ENCODE results near the gene ZNF141.

DNA sequence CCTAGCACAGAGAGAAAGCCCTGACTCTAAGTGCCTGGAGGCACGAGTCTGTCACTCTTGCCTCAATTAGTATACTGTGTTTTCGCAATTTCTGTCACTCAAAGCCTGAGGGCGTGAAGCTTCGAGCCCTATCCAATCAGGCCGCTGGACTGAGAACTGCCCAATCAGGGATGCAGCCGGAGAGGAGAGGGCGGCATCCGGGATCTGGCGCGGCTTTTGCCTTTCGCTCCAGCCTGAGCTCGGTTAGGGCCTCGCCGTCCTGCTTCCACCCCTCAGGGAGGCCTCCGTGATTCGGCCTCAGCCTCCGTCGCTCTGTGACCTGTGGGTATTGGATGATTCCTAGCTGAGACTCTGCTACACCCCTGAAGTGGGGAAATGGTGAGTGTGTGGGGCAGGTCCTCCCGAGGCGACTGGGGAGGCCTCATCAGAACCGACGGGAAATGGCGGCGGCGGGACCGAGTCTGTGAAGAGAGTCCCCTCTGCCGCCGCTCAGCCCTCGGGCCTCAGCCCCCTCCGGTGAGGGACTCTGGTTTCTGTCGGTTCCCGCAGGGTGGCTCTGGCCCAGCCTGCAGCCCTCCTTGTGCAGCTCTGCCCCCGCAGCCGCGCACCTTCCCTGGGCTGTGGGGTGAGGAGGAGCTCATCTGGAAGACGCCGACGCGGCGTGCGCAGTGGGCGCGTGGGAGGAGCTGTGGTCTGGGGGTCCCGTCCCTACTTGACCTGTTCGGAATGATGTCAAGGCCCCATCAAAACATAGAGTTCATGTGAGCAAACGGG lies 48.5 kb downstream of the ZNF141 start:
- TF ChIP-seq CTCF (IDR thresholded peaks at IDR 0.05; ENCODE audit: poor library complexity, severe bottlenecking) (no peak), POLR2AphosphoS5 (IDR thresholded peaks at IDR 0.05) (no peak), EP300 (conservative IDR thresholded peaks at IDR 0.05; ENCODE audit: poor library complexity, severe bottlenecking) (no peak), EZH2 (IDR thresholded peaks at IDR 0.05; ENCODE audit: borderline replicate concordance, insufficient read depth, low read length, poor library complexity, severe bottlenecking) (no peak)

Data from neural cell (in vitro differentiated cells).